ENCODE measurements around the gene TMEM131L.

GRCh38 chr4:153594210-153594609 is 128.1 kb downstream of the TMEM131L start:
- TF ChIP-seq EZH2phosphoT487 (IDR thresholded peaks at IDR 0.05; ENCODE audit: borderline replicate concordance) (no peak), CTCF (conservative IDR thresholded peaks at IDR 0.05; ENCODE audit: low read length) (no peak)
